SK-N-MC (cell line): ENCODE measurements around the gene SLC17A8.

ENCODE experiments used
- EZH2 ChIP-seq: fragments of 200-600 bp; sonication (generic); IDR thresholded peaks from one replicate; pipeline ENCODE4 v1.6.1; 2017; ENCODE audit warnings: antibody characterized with exemption
- FOXP2 ChIP-seq: optimal IDR thresholded peaks from 2 replicates; pipeline ENCODE3; 2011; ENCODE audit warnings: mild to moderate bottlenecking, moderate library complexity; ENCODE audit not compliant: insufficient read depth; ENCODE audit errors: extremely low read length, control extremely low read depth
- POLR2AphosphoS5 ChIP-seq: IDR thresholded peaks from 2 replicates; pipeline ENCODE4 v1.6.1; 2012; ENCODE audit warnings: mild to moderate bottlenecking, low read depth, low read length, borderline replicate concordance

DNA sequence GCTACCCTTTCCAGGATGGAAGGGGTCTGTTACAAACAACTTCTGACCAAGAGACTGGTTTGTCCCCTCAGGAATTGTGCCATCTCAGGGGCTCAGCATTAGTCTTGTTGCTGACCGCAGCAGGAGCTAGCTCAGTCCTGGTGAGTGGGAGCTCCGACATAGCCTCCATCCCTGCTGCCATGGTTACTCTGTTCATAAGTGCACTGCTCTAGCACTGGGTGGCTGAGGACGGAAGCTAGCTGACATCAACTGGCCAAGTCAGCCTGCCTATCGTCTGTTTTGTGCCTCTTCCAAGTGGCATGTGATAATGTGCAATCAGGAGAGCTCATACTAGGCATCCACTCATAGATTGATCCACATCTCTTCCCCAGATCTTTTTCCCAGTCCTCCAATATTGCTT, 7.5 kb downstream of the SLC17A8 start:
- TF ChIP-seq POLR2AphosphoS5 = no peak
- no peak for TF ChIP-seq EZH2
- no peak for TF ChIP-seq FOXP2
